Measurements from ENCODE around the gene SPIB.
"Not testable (repeated sequence)": the region's sequence is repeated elsewhere in the genome, so short reads cannot be mapped to it uniquely, and the experiment has no call there.

Gene SPIB

DNA sequence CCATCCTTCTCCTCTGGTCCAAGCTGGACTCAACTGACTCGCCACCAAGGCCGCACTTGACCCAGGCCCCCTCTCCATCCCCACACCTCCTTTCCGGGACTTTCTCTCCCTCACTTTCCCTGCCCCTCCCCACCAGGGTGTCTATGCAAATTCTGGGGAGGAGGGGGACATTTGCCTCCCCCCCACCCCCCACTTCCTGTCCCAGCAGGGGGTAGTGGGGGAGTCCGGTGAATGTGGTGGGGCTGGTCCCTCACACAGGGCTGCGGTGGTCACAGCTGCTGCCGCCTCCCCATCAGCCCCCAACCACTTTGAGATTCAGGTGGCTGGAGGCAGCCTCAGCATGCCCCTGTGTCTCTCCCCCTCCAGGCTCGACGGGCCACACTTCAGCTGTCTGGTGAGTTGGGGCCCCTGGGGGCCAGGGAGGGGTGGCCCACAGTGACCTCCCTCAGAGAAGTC lies 870 bp downstream of the SPIB start:
- DNase-seq: no peak

DNA sequence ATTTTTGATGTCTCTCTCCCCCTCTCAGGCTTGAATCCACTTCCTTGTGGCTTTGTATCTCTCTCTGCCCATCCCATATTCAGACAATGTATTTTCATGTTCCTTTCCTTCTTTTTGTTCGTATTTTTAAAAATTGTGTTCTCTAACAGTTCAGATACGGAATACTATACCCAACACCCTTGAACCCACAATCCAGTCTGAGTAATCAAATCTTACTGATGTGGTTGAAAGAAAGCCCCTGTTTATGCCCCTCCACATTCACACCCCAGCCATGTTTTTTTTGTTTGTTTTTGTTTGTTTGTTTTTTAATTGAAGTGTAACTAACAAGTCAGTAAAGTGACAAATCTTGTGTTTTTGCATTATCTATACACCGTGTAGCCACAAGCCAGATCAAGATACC lies 1.4 kb downstream of the SPIB start:
- no peak for DNase-seq

DNA sequence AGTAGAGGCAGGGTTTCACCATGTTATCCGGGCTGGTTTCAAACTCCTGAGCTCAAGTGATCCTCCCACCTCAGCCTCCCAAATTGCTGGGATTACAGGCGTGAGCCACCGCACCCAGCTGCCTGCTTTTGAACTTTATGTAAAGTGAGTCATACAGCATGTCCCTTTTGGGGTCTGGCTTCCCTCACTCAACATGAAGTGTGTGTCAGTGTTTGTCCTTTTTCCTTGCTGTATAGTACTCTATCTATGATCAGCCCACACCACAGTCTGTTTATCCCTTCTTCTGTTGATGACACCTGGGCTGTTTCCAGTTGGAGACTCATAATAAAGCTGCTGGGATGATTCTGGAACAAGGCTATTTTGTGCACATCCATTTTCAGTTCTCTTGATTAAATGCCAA lies 2.1 kb downstream of the SPIB start:
- no peak for DNase-seq

DNA sequence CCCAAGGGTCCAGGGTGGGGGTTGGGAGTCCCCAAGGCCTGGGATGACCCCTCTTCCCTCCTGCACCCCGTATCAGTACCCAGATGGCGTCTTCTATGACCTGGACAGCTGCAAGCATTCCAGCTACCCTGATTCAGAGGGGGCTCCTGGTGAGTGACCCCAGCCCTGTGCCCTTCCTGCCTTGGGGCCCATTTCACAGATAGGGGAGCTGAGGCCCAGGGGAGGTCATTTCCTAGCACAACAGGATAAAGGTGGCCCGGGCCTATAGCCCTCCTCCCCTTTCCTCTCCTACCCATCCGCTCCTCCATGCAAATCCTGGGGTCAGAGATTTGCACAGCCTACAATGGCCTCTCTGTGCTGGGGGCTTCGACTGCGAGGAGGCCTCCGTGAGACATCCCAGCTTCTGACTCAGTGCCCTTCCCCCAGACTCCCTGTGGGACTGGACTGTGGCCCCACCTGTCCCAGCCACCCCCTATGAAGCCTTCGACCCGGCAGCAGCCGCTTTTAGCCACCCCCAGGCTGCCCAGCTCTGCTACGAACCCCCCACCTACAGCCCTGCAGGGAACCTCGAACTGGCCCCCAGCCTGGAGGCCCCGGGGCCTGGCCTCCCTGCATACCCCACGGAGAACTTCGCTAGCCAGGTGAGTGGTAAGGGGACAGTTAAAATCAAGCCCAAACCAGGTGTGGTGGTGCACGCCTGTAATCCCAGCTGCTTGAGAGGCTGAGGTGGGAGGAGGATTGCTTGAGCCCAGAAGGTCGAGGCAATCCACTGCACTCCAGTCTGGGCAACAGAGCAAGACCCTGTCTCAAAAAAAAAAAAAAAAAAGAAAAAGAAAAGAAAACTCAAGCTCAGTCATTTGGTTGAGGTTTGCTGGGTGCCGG lies 3.9 kb downstream of the SPIB start:
- DNase-seq: no peak

DNA sequence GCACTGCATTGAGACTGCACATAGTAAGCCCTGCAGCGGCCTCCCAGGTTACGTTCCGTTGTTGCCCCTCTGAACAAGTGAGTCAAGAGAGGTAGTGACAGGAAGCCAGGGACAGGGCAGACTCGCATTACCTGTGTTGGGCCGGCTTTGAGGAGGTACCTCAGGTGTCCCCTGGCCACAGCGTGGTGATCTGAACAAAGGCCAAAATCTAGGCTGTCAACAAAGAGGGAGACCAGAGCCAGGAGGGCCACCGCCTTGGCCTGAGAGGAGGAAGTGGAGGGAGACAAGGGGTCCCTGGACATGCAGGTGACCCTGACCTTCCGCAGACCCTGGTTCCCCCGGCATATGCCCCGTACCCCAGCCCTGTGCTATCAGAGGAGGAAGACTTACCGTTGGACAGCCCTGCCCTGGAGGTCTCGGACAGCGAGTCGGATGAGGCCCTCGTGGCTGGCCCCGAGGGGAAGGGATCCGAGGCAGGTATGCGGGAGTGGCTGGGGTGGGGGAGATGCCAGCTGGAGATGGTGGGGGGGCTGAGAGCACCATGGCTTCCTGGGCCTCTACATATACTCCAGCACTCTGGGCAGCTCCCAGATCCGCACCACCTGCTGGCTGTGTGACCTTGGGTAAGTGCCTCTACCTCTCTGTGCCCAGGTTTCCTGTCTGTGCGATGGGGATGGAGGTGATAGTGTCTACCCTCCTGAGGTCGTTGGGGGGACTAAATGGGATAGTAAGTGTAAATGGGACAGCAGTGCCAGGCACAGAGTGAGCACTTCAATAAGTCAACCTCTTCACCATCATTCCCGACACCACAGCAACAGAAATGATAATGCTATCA lies 4.8 kb downstream of the SPIB start:
- no peak for DNase-seq

DNA sequence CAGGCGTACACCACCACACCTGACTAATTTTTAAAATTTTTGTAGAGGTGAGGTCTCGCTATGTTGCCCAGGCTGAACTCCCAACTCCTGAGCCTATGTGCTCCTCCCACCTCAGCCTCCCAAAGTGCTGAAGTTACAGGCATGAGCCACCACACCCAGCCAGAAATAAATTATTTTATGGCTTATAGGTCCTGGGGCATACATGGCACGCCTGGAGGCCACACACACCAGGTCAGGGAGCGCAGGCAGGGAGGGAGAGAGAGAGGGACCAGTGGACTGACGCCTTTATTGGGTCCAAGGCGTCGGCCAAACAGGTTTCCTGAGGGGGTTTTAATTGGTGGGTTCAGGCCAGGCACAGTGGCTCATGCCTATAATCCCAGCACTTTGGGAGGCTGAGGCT lies 6.8 kb downstream of the SPIB start:
- DNase-seq: no peak

DNA sequence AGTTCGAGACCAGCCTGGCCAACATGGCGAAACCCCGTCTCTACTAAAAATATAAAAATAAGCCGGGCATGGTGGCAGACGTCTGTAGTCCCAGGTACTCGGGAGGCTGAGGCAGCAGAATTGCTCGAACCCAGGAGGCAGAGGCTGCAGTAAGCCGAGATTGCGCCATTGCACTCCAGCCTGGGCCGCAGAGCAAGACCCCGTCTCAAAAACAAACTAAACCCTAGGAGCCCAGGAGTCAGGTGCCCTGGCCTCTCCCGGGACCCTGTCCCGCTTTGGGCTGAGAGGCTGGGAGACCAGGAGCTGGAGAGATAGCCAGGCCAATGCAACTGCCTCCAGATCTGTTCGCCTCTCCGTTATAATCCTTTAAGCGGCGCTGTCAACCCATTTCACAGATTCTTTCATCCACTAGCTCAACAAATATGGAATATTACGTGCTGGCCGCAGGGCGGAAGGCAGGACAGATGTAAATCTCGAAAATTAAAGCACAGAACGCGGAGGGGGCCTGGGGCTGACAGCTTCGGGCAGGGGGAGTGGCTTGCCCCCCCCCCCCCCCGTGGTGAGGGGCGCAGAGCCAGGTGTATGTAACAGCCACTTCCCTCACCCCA lies 8.7 kb downstream of the SPIB start:
- no peak for DNase-seq

DNA sequence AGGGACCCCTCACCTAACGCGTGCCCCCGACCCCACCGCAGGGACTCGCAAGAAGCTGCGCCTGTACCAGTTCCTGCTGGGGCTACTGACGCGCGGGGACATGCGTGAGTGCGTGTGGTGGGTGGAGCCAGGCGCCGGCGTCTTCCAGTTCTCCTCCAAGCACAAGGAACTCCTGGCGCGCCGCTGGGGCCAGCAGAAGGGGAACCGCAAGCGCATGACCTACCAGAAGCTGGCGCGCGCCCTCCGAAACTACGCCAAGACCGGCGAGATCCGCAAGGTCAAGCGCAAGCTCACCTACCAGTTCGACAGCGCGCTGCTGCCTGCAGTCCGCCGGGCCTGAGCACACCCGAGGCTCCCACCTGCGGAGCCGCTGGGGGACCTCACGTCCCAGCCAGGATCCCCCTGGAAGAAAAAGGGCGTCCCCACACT lies 9.3 kb downstream of the SPIB start:
- DNase-seq: peak in 2 of 4 experiments; percentile 16 to 17

DNA sequence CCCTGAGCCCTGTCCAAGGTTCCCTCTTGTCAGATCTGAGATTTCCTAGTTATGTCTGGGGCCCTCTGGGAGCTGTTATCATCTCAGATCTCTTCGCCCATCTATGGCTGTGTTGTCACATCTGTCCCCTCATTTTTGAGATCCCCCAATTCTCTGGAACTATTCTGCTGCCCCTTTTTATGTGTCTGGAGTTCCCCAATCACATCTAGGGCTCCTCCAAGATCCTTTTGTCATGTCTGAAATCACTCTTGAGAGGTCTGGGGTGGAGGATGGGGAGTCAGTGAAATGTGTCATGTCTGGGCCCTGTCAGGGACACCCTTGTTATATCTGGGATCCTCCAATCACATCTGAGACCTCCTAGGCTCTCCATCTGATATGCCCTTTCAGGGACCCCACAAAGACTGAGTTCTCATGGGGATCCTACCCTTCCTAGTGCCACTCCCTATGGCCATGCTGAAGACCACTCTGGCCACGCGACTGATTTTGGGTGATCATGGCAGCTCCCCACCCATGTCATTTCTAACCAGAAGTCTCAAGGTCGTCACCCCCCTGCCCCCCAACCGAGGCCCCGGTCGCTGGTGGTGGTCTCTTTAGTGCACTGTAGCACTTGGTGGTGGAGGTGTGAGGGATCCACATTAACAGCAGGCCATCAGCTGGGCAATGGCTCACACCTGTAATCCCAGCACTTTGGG lies 10.2 kb downstream of the SPIB start:
- no peak for DNase-seq

DNA sequence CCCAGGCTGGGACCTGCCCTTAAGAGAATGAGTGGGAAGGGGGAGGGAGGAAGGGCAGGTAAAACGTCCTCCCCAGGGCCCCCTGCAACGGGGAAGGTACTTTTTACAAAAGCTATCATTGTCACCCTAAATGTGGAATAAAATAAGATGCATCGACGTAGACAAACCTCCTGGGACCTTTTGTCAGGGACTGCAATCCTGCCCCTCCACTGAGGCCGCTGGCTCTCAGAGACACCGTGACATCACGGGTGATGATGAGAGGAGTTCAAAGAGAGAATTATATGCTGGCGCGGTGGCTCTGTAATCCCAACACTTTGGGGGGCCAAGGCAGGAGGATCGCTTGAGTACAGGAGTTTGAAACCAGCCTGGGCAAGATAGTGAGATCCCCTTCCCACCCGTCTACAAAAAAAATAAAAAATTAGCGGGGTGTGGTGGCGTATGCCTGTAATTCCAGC lies 12.2 kb downstream of the SPIB start:
- no peak for DNase-seq

DNA sequence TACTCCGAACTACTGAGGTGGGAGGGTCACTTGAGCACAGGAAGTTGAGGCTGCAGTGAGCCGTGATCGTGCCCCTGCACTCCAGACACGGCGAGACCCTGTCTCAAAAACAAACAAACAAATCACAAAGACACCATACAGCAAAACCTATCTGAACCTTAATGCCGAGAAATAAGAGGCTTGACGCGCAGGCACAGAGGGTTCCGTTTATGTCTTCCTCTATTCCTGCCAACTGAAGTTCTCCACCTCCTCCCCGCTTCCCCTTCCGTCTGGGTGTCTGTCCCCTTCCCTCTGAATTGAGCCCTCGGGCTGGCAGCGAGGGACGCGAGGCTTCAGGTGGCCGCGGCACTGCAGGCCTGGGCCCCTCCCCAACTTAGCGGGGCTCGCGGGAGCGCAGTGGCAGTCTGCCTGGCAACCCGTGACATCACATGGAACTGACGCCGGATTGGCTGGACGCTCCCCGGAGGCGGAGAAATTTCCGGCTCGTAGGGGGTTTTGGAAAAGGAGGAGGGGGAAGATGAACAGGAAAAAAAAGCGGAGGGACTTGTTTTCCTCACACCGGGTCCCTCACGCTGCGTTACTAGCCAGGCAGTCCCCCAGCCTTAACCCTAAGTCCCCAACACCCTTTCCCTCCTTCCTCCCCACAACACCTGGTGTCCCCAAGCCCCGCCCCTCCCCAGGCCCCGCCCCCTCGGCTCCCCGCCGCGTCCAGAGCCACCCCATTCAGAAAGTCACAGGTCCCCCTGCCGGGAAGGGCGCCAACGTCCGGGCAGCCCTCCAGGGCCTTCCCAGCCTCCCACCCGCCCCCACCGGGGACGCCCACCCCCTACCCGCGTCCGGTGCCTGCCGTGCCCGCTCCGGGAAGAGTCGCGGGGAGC lies 12.8 kb downstream of the SPIB start:
- DNase-seq: peak; percentile 71 to 86 (median 78)

DNA sequence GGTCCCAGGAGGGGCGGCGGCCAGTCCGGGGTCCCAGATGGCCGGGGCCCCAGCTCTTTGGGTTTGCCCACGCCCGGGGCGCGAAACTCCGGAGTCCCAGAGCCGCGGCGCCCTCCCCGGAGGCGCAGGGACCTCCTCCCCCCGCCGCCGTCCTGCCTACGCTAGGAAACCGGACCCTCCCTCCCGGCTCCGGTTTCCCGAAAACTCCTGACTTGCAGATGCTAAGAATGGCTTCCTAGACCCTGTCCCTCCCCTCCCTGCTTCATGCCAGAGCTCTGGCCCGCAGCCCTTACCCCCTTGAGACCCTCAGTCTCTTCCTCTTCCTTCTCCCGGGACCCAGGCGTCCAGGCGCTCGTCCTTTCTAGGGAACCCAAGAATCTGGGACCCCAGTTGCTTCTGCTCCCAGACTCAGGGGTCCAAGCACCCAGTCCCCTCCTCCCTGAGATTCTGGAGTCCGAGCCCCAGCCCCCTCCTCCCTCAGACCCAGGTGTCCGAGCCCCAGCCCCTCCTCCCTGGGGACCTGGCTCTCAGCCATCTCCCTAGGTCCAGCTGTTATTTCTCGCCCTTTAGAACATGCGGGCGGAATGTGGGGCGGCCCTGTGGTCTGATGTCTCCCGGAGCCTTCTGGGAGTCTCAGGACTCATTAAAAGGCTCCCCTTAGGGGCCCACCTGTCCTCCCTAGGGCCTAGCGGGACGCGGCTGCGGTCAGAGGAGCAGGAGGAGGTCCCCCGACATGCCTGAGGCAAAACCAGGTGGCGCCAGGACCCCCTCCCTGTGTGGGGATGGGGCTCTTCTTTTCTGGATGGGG lies 13.7 kb downstream of the SPIB start, which contains the start of gene MYBPC2:
Gene MYBPC2 (plus strand): TSS at position 672 of the 808 bp plus-strand sequence. CDS start 62 bp downstream, at position 734.
- no peak for DNase-seq

DNA sequence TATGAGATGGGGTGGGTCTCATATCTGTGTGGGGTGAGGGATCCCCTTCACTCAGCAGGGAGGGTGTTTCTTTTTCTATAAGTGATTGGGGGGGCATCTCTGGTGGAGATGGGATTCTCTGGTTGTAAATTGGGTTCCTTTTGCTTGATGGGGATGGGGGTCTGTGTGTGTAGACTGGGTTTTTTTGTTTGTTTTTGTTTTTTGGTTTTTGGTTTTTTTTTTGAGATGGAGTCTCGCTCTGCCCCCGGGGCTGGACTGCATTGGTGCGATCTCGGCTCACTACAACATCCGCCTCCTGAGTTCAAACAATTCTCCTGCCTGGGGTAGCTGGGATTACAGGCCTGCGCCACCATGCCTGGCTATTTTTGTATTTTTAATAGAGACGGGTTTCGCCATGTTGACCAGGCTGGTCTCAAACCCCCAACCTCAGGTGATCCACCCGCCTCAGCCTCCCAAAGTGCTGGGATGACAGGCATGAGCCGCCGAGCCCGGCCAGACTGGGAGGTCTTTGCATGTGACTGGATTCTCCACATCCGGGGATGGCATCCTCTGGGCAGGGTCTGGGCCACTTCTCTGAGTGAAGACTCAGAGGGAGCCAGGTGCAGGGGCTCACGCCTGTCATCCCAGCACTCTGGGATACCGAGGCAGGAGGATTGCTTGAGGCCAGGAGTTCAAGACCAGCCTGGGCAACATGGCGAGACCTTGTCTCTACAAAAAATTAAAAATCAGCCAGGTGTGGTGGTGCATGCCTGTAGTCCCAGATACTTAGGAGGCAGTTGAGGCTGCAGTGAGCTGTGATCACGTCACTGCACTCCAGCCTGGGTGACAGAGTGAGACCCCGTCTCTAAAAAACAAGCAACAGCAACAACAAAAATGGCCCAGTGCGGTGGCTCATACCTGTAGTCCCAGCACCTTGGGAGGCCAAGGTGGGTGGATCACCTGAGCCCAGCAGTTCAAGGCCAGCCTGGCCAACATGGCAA lies 14.8 kb downstream of the SPIB start:
- no peak for DNase-seq

DNA sequence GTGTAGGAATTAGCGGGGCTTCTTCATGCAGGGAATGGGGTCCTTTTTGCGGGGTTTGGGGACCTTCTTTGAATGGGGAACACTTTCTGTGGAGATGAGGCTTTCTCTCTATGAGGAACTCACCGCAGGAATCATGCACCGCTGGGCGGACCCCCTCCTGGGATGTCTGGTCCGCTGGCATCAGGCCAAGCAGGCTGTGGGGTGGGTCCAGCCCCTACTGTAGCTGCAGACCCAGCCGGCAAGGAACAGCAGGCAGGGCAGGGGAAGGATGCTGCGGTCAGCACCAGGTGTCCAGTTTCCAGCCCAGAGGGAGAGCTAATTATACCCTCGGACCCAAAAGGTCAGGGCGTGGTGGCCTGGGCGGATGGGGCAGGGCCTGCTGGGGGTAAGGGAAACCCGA lies 15.8 kb downstream of the SPIB start:
- DNase-seq: no peak

DNA sequence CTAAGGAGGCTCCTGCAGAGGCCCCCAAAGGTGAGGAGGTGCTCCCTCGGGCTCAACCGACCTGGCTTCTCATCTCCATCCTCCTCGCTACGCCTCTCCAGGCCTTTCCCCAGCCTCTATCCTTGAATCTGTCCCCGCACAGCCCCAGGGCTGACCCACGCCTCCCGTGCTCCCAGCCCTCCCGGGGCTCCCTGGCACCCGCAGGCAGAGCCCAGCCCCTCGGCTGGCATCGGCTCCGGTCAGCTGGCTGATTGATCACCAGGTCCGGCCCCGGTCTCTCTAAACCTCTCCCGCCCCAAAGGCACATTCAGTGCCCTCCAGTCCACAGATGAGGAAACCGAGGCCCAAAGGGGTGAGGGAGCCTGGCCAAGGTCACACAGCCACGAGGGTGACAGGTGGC lies 16.5 kb downstream of the SPIB start:
- DNase-seq: no peak

DNA sequence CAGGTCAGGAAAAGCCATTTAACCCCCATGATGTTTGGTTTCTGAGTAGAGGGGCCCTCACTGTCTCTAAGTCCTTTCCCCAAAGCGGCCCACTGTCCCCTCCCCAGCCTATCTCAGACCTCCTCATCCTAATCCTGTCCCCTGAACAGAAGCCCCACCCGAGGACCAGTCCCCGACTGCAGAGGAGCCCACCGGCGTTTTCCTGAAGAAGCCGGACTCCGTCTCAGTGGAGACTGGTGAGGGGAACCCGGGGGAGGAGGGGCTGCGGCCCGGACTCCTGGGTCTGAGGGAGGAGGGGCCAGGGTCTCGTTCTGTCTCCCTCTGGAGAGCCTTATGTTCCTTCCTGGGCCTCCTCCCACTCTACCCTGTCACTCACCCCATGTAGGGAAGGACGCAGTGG lies 16.9 kb downstream of the SPIB start:
- no peak for DNase-seq

DNA sequence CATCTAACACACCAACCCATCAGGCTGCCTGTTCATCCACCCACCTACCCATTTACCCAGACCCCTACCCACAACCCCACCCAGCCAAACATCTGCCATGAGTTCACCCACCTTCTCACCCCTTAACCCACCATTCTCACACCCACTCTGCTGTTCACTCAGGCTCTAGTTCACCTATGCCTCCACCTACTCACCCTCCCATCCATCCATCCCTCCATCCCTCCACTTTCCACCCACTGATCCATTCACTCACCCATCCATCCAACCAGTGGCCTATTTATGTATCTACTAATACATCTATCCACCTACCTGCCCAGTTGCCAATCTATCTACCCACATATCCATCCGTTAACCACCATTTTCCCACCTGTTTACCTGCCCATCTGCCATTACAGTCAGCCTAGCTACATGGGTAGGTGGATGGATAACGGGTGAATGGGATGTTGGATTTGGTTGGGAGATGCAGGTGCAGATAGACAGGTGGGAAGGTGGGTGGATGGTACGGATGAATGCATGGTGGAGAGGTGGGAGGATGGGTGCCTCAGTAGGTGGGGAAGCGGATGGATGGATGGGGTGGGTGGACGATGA lies 19.2 kb downstream of the SPIB start:
- DNase-seq: no peak

DNA sequence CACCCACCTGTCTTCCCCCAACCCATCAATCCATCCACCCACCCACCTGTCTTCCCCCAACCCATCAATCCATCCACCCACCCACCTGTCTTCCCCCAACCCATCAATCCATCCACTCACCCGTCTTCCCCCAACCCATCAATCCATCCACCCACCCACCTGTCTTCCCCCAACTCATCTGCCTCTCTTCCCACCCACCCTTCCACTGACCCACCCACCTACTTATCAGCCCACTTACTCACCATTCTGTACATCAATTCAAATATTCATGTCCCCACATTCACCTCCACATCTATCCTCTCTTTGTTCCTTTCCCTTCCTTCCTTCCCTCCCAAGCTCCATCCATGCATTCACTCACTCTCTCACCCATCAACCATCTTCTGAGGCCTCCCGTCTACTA lies 20.4 kb downstream of the SPIB start:
- DNase-seq: not testable (repeated sequence)

DNA sequence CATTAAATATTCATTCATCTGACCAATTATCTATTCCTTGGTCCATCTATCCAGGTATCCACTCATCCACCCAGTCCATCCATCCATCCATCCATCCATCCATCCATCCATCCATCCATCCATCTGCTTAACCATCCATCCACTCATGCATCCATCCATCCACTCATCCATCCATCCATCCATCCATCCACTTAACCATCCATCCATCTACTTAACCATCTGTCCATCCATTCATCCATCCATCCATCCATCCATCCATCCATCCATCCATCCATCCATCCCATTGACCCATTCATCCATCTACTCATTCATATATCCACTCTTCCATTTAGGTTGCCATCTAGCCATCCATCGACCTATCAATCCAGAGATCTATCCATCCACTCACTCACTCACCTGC lies 25.3 kb downstream of the SPIB start:
- DNase-seq: no peak
